Stimulated activated CD8-positive, alpha-beta memory T cell treated with anti-CD3 and anti-CD28 coated beads, Interleukin-4, amount 100 ng/mL, for 48 hours (primary cell): ENCODE measurements around the gene OR2A25.
"Not testable (repeated sequence)": the region's sequence is repeated elsewhere in the genome, so short reads cannot be mapped to it uniquely, and the experiment has no call there.

Experiments used
- DNase-seq: peaks from one replicate; pipeline ENCODE4 v3.0.0-alpha.2; 2020

OR2A25 gene

GRCh38 chr7:144069511-144069910 lies at the start of gene OR2A25:
Gene OR2A25 (plus strand): TSS chr7:144069811. CDS start chr7:144074220, 4,409 bp downstream.
- no peak for DNase-seq

- no peak for DNase-seq
These were observed 49.3 kb upstream of the OR2A25 start for GRCh38 chr7:144020340-144020739.

- DNase-seq: no peak
These were observed 47.4 kb upstream of the OR2A25 start for GRCh38 chr7:144022169-144022568.

GRCh38 chr7:144023171-144023827 lies 46.3 kb upstream of the OR2A25 start:
- DNase-seq: no peak

GRCh38 chr7:144024213-144024612 lies 45.4 kb upstream of the OR2A25 start:
- DNase-seq: no peak

GRCh38 chr7:144026203-144026883 lies 43.3 kb upstream of the OR2A25 start:
- DNase-seq: no peak

- no peak for DNase-seq
These were observed 42.5 kb upstream of the OR2A25 start for GRCh38 chr7:144027070-144027469.

GRCh38 chr7:144027974-144028373 lies 41.6 kb upstream of the OR2A25 start:
- DNase-seq: no peak

GRCh38 chr7:144028547-144028946 lies 41.1 kb upstream of the OR2A25 start:
- DNase-seq: no peak

- no peak for DNase-seq
These were observed 37.1 kb upstream of the OR2A25 start for GRCh38 chr7:144032516-144032915.

- no peak for DNase-seq
These were observed 36.5 kb upstream of the OR2A25 start for GRCh38 chr7:144032985-144033709.

- DNase-seq: no peak
These were observed 34.2 kb upstream of the OR2A25 start for GRCh38 chr7:144035385-144035784.

- no peak for DNase-seq
These were observed 33.2 kb upstream of the OR2A25 start for GRCh38 chr7:144036302-144036885.

- no peak for DNase-seq
These were observed 32.1 kb upstream of the OR2A25 start for GRCh38 chr7:144037414-144038035.

- DNase-seq: no peak
These were observed 30.7 kb upstream of the OR2A25 start for GRCh38 chr7:144038887-144039286.

GRCh38 chr7:144048648-144049047 lies 21.0 kb upstream of the OR2A25 start, which contains the start of gene OR2A5:
Gene OR2A5 (plus strand): TSS chr7:144048948. CDS start chr7:144050402, 1,454 bp downstream.
- DNase-seq: no peak

- no peak for DNase-seq
These were observed 20.1 kb upstream of the OR2A25 start for GRCh38 chr7:144049491-144049890.

GRCh38 chr7:144050093-144050492 lies 19.5 kb upstream of the OR2A25 start:
- no peak for DNase-seq

- not testable (repeated sequence) for DNase-seq
These were observed 18.7 kb upstream of the OR2A25 start for GRCh38 chr7:144050884-144051283.

- DNase-seq: no peak
These were observed 11.7 kb upstream of the OR2A25 start for GRCh38 chr7:144057954-144058353.

GRCh38 chr7:144063710-144064109 lies 5.9 kb upstream of the OR2A25 start:
- no peak for DNase-seq

- DNase-seq: no peak
These were observed 342 bp downstream of the OR2A25 start for GRCh38 chr7:144069953-144070352.

GRCh38 chr7:144074374-144074773 lies 4.8 kb downstream of the OR2A25 start:
- DNase-seq: no peak
